ENCODE results near the gene MAPK7.
A peak's percentile ranks its signal among the peaks of the same experiment; 100 is the strongest.

MAPK7 gene

GRCh38 chr17:19364699-19365498 is 13.4 kb upstream of the MAPK7 start:
- no peak for DNase-seq

- no peak for DNase-seq
Measured at GRCh38 chr17:19365499-19365817, 12.8 kb upstream of the MAPK7 start.

- DNase-seq, result no peak
Measured at GRCh38 chr17:19365833-19366636, 12.3 kb upstream of the MAPK7 start.

GRCh38 chr17:19366637-19366972 is 11.7 kb upstream of the MAPK7 start:
- DNase-seq, result no peak

- no peak for DNase-seq
Measured at GRCh38 chr17:19368229-19368628, 10.1 kb upstream of the MAPK7 start.

- DNase-seq, result no peak
Measured at GRCh38 chr17:19369107-19369778, 9.1 kb upstream of the MAPK7 start.

- DNase-seq, result no peak
Measured at GRCh38 chr17:19369846-19370492, 8.3 kb upstream of the MAPK7 start.

GRCh38 chr17:19370493-19370960 is 7.8 kb upstream of the MAPK7 start:
- DNase-seq, result no peak

GRCh38 chr17:19371259-19372010 is 6.9 kb upstream of the MAPK7 start:
- DNase-seq, result no peak

- no peak for DNase-seq
Measured at GRCh38 chr17:19372011-19372370, 6.3 kb upstream of the MAPK7 start.

GRCh38 chr17:19372439-19372838 is 5.9 kb upstream of the MAPK7 start:
- no peak for DNase-seq

GRCh38 chr17:19372866-19373504 is 5.3 kb upstream of the MAPK7 start:
- DNase-seq, result no peak

- DNase-seq, result no peak
Measured at GRCh38 chr17:19374136-19374535, 4.2 kb upstream of the MAPK7 start.

- no peak for DNase-seq
Measured at GRCh38 chr17:19375732-19376131, 2.6 kb upstream of the MAPK7 start.

GRCh38 chr17:19376811-19377210 is 1.5 kb upstream of the MAPK7 start:
- DNase-seq, result no peak

- peak; percentile 99 for DNase-seq
Measured at GRCh38 chr17:19377602-19378415, 489 bp upstream of the MAPK7 start.

- no peak for DNase-seq
Measured at GRCh38 chr17:19379361-19380065, 1.2 kb downstream of the MAPK7 start.

GRCh38 chr17:19380481-19381301 is 2.4 kb downstream of the MAPK7 start:
- no peak for DNase-seq

GRCh38 chr17:19381361-19381740 is 3.1 kb downstream of the MAPK7 start:
- DNase-seq, result no peak

All from midbrain (tissue), 1 donor.